SK-N-SH (cell line): ENCODE data around the gene HGS. TPM values are rescaled to one million over a fixed set of nuclear protein-coding genes. Genes with fewer than 3 reads are reported as not detected.
A peak's percentile ranks its signal among the peaks of the same experiment; 100 is the strongest.

Experiments used
- CTCF ChIA-PET: fragments of 300-600, 350-600 bp; formaldehyde crosslinking; extraction: SDS; loops from one replicate; lab custom pipeline; 2021; lab: Yijun Ruan, JAX
- POLR2A ChIA-PET: fragments of 350-600 bp; sonication (Branson Sonifier 250); formaldehyde crosslinking; extraction: SDS; loops from one replicate; lab custom pipeline; 2020; ENCODE audit warnings: antibody characterized with exemption, inconsistent platforms; lab: Yijun Ruan, JAX
- DNase-seq: peaks from one replicate; pipeline ENCODE4 v3.0.0; 2012
- H2AFZ ChIP-seq: fragments of 200-600 bp; sonication (generic); 2 replicates; pipeline ENCODE4 v1.8.1; 2016; ENCODE audit warnings: antibody characterized with exemption, mild to moderate bottlenecking, low read depth
- H3F3A ChIP-seq: fragments of 200-600 bp; sonication (generic); replicated peaks from 2 replicates; pipeline ENCODE3; 2016; ENCODE audit warnings: antibody characterized with exemption, mild to moderate bottlenecking; ENCODE audit not compliant: insufficient read depth
- H3K27ac ChIP-seq, 2 experiments: fragments of 200-500 bp in 1 of 2; fragments of 200-600 bp in 1 of 2; sonication (Bioruptor generic) in 1 of 2; sonication (generic), shearing (Covaris generic) in 1 of 2; 2 replicates each; pipeline versions ENCODE4 v1.5.1 to v1.6.1; 2014 to 2016; ENCODE audit warnings: low read depth in 2 of 2, inconsistent platforms in 1 of 2, low read length in 1 of 2, mild to moderate bottlenecking in 1 of 2, mixed read lengths in 1 of 2
- H3K27me3 ChIP-seq: fragments of 200-600 bp; sonication (generic), shearing (Covaris generic); 2 replicates; pipeline ENCODE4 v1.6.1; 2016; ENCODE audit warnings: mixed run types; ENCODE audit not compliant: insufficient read depth
- H3K36me3 ChIP-seq, 2 experiments: fragments of 200-500 bp in 1 of 2; fragments of 200-600 bp in 1 of 2; sonication (Bioruptor generic) in 1 of 2; sonication (generic) in 1 of 2; replicated peaks in 1 of 2; 2 replicates each; pipeline versions ENCODE3 to v1.5.1; 2014 to 2016; ENCODE audit warnings: low read length in 1 of 2, mild to moderate bottlenecking in 1 of 2; ENCODE audit not compliant: insufficient read depth in 2 of 2, control insufficient read depth in 1 of 2
- H3K4me1 ChIP-seq, 2 experiments: fragments of 200-500 bp in 1 of 2; fragments of 200-600 bp in 1 of 2; sonication (Bioruptor generic) in 1 of 2; sonication (generic), shearing (Covaris generic) in 1 of 2; 2 replicates each; pipeline versions ENCODE4 v1.5.1 to v1.6.1; 2014 to 2016; ENCODE audit warnings: low read depth in 1 of 2, low read length in 1 of 2, mixed run types in 1 of 2; ENCODE audit not compliant: insufficient read depth in 2 of 2, control insufficient read depth in 1 of 2
- H3K4me2 ChIP-seq: fragments of 200-600 bp; sonication (generic), shearing (Covaris generic); 2 replicates; pipeline ENCODE4 v1.6.1; 2017; ENCODE audit warnings: mixed run types
- H3K4me3 ChIP-seq, 2 experiments: fragments of 200-500 bp in 1 of 2; fragments of 200-600 bp in 1 of 2; sonication (Bioruptor generic) in 1 of 2; sonication (generic), shearing (Covaris generic) in 1 of 2; 2 replicates each; pipeline versions ENCODE4 v1.5.1 to v1.8.1; 2014 to 2016; ENCODE audit warnings: low read depth in 2 of 2, inconsistent platforms in 1 of 2, low read length in 1 of 2, mild to moderate bottlenecking in 1 of 2, mixed read lengths in 1 of 2, moderate library complexity in 1 of 2
- H3K79me2 ChIP-seq: fragments of 200-600 bp; sonication (generic); 2 replicates; pipeline ENCODE4 v1.8.1; 2017; ENCODE audit warnings: mild to moderate bottlenecking; ENCODE audit not compliant: insufficient read depth
- H3K9ac ChIP-seq: fragments of 200-600 bp; sonication (generic); 2 replicates; pipeline ENCODE4 v1.6.1; 2017; ENCODE audit warnings: mixed run types
- H3K9me2 ChIP-seq: fragments of 200-600 bp; sonication (generic); 2 replicates; pipeline ENCODE4 v1.6.1; 2017; ENCODE audit warnings: mixed run types
- H3K9me3 ChIP-seq: fragments of 200-600 bp; sonication (generic); 2 replicates; pipeline ENCODE4 v1.6.1; 2017; ENCODE audit warnings: mixed run types, mild to moderate bottlenecking, moderate library complexity
- H4K20me1 ChIP-seq: fragments of 200-600 bp; sonication (generic); 2 replicates; pipeline ENCODE4 v1.6.1; 2017; ENCODE audit warnings: mild to moderate bottlenecking, mixed run types; ENCODE audit not compliant: insufficient read depth
- CHD2 ChIP-seq: fragments of 150-350 bp; IDR thresholded peaks from 2 replicates; pipeline ENCODE4 v1.6.1; 2018; ENCODE audit warnings: low read length; ENCODE audit not compliant: partially characterized antibody
- EZH2phosphoT487 ChIP-seq: fragments of 200-600 bp; sonication (generic); IDR thresholded peaks from 2 replicates; pipeline ENCODE4 v1.6.1; 2017; ENCODE audit warnings: low read depth, mixed run types, mild to moderate bottlenecking, antibody characterized with exemption, moderate library complexity, borderline replicate concordance
- FOSL2 ChIP-seq: IDR thresholded peaks from 2 replicates; pipeline ENCODE4 v1.4.0; 2012; ENCODE audit warnings: low read depth, mild to moderate bottlenecking, moderate library complexity, borderline replicate concordance
- FOXJ3 ChIP-seq: sonication (generic); formaldehyde crosslinking; IDR thresholded peaks from 2 replicates; pipeline ENCODE4 v1.5.1; 2020; ENCODE audit warnings: mild to moderate bottlenecking, missing genetic modification reagents
- GABPA ChIP-seq: IDR thresholded peaks from 2 replicates; pipeline ENCODE4 v1.4.0; 2012; ENCODE audit warnings: low read depth, mild to moderate bottlenecking
- GATA2 ChIP-seq: sonication (generic); formaldehyde crosslinking; IDR thresholded peaks from 2 replicates; pipeline ENCODE4 v1.5.0; 2020; ENCODE audit warnings: mild to moderate bottlenecking, missing genetic modification reagents
- JUND ChIP-seq: IDR thresholded peaks from 2 replicates; pipeline ENCODE4 v1.4.0; 2012
- MEF2A ChIP-seq: IDR thresholded peaks from 2 replicates; pipeline ENCODE4 v1.4.0; 2012; ENCODE audit warnings: low read depth, borderline replicate concordance
- NFIC ChIP-seq: IDR thresholded peaks from 2 replicates; pipeline ENCODE4 v1.4.0; 2012; ENCODE audit warnings: borderline replicate concordance
- NRF1 ChIP-seq: IDR thresholded peaks from 2 replicates; pipeline ENCODE4 v1.6.1; 2012; ENCODE audit warnings: low read depth, mild to moderate bottlenecking, low read length
- PBX3 ChIP-seq: IDR thresholded peaks from 2 replicates; pipeline ENCODE4; 2012
- RAD21 ChIP-seq: IDR thresholded peaks from 2 replicates; pipeline ENCODE4 v1.6.1; 2012; ENCODE audit warnings: mild to moderate bottlenecking, low read length
- RCOR1 ChIP-seq: fragments of 150-350 bp; IDR thresholded peaks from 2 replicates; pipeline ENCODE4 v1.6.1; 2017; ENCODE audit warnings: antibody characterized with exemption, low read length
- RFX5 ChIP-seq: IDR thresholded peaks from 2 replicates; pipeline ENCODE4 v1.6.1; 2012; ENCODE audit warnings: mild to moderate bottlenecking, improper control_type of control experiment, low read length
- RXRA ChIP-seq: IDR thresholded peaks from 2 replicates; pipeline ENCODE4 v1.4.0; 2012; ENCODE audit warnings: low read depth, mild to moderate bottlenecking, borderline replicate concordance
- SIN3A ChIP-seq: IDR thresholded peaks from 2 replicates; pipeline ENCODE4 v1.6.1; 2012; ENCODE audit warnings: low read depth, mild to moderate bottlenecking, low read length, moderate library complexity, borderline replicate concordance
- SMC3 ChIP-seq: IDR thresholded peaks from 2 replicates; pipeline ENCODE4 v1.6.1; 2012; ENCODE audit warnings: low read depth, low read length, improper control_type of control experiment
- TCF12 ChIP-seq: IDR thresholded peaks from 2 replicates; pipeline ENCODE4 v1.4.0; 2012
- USF1 ChIP-seq: IDR thresholded peaks from 2 replicates; pipeline ENCODE4 v1.4.0; 2012; ENCODE audit warnings: low read depth, borderline replicate concordance
- USF2 ChIP-seq: fragments of 150-350 bp; IDR thresholded peaks from 2 replicates; pipeline ENCODE4 v1.6.1; 2017; ENCODE audit warnings: antibody characterized with exemption, low read length, low read depth, borderline replicate concordance
- WGBS: methylation state at CpG from one replicate; pipeline ENCODE4 v1.1.6; 2017; ENCODE audit warnings: low lambda C conversion rate; 5-methylcytosine and 5-hydroxymethylcytosine counted together
- polyA plus RNA-seq, 3 experiments: library from polyadenylated mRNA; depleted of rRNA; stranded (reverse); fragments of >200 nt; gene quantifications; 2 replicates each; pipeline ENCODE4 v1.2.3, GENCODE V29; 2012
- TF ChIP-seq, protein P1 (sequence below): IDR thresholded peaks from 2 replicates; pipeline ENCODE4 v1.4.0; 2012; ENCODE audit warnings: low read depth
- TF ChIP-seq, protein P2 (sequence below): fragments of 200-600 bp; sonication (generic); IDR thresholded peaks from 2 replicates; pipeline ENCODE4 v1.6.1; 2017; ENCODE audit warnings: antibody characterized with exemption, mild to moderate bottlenecking, moderate library complexity
- TF ChIP-seq, protein P3 (sequence below): IDR thresholded peaks from 2 replicates; pipeline ENCODE4 v1.4.0; 2012; ENCODE audit warnings: low read depth, borderline replicate concordance
- TF ChIP-seq, protein P4 (sequence below): IDR thresholded peaks from 2 replicates; pipeline ENCODE4 v1.6.1; 2012; ENCODE audit warnings: mild to moderate bottlenecking, low read depth, low read length, moderate library complexity

Gene HGS
- polyA plus RNA-seq, 1 of the 3 experiments (the other 2 are of a cell fraction): 192 TPM

DNA sequence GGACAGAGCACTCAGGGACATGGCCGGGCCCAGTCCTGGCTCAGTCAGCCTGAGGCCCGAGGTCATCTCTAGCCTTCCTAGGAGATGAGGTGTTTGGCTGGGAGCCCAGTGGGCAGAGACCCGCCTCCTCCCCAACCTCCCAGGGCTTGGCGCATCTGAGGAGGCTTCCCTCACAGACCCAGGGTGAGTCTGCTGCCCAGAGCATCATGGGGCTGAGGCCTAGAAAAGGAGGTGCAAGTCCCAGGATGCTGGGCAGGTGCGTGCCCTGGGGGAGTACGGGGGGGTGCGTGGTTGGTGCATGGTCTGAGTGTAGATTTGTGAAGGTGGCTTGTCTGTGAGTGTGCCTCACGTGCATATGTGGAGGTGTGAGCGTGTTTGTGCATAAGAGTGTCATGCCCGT, 32.1 kb upstream of the HGS start:
- no peaks in the 10 kb centered on the region for H4K20me1 ChIP-seq
- no peak for TF ChIP-seq USF2
- no peak for TF ChIP-seq RXRA
- no peak for TF ChIP-seq GATA2 (CRISPR knock-in tag)
- no peak for TF ChIP-seq SMC3
- TF ChIP-seq TCF12: peak; percentile 59; the same call in 1 of the 2 replicates
- TF ChIP-seq, protein P1, sequence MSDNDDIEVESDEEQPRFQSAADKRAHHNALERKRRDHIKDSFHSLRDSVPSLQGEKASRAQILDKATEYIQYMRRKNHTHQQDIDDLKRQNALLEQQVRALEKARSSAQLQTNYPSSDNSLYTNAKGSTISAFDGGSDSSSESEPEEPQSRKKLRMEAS: peak; percentile 76
- TF ChIP-seq FOSL2: peak; percentile 60; the same call in 1 of the 2 replicates
- no peak for TF ChIP-seq EZH2phosphoT487
- no peak for TF ChIP-seq PBX3
- TF ChIP-seq RCOR1: no peak
- no peak for TF ChIP-seq RFX5
- no peak for TF ChIP-seq CHD2
- TF ChIP-seq NRF1: no peak
- TF ChIP-seq RAD21: no peak; the same call in 1 of the 2 replicates
- TF ChIP-seq, protein P2, sequence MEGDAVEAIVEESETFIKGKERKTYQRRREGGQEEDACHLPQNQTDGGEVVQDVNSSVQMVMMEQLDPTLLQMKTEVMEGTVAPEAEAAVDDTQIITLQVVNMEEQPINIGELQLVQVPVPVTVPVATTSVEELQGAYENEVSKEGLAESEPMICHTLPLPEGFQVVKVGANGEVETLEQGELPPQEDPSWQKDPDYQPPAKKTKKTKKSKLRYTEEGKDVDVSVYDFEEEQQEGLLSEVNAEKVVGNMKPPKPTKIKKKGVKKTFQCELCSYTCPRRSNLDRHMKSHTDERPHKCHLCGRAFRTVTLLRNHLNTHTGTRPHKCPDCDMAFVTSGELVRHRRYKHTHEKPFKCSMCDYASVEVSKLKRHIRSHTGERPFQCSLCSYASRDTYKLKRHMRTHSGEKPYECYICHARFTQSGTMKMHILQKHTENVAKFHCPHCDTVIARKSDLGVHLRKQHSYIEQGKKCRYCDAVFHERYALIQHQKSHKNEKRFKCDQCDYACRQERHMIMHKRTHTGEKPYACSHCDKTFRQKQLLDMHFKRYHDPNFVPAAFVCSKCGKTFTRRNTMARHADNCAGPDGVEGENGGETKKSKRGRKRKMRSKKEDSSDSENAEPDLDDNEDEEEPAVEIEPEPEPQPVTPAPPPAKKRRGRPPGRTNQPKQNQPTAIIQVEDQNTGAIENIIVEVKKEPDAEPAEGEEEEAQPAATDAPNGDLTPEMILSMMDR: no peak
- TF ChIP-seq JUND: no peak; the same call in 1 of the 2 replicates
- TF ChIP-seq GABPA: no peak
- TF ChIP-seq SIN3A: peak; percentile 26; the same call in 1 of the 2 replicates
- TF ChIP-seq FOXJ3: no peak
- TF ChIP-seq MEF2A: no peak
- no peak for TF ChIP-seq USF1
- TF ChIP-seq NFIC: peak; percentile 97
- TF ChIP-seq, protein P3, sequence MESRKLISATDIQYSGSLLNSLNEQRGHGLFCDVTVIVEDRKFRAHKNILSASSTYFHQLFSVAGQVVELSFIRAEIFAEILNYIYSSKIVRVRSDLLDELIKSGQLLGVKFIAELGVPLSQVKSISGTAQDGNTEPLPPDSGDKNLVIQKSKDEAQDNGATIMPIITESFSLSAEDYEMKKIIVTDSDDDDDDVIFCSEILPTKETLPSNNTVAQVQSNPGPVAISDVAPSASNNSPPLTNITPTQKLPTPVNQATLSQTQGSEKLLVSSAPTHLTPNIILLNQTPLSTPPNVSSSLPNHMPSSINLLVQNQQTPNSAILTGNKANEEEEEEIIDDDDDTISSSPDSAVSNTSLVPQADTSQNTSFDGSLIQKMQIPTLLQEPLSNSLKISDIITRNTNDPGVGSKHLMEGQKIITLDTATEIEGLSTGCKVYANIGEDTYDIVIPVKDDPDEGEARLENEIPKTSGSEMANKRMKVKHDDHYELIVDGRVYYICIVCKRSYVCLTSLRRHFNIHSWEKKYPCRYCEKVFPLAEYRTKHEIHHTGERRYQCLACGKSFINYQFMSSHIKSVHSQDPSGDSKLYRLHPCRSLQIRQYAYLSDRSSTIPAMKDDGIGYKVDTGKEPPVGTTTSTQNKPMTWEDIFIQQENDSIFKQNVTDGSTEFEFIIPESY: no peak
- TF ChIP-seq, protein P4, sequence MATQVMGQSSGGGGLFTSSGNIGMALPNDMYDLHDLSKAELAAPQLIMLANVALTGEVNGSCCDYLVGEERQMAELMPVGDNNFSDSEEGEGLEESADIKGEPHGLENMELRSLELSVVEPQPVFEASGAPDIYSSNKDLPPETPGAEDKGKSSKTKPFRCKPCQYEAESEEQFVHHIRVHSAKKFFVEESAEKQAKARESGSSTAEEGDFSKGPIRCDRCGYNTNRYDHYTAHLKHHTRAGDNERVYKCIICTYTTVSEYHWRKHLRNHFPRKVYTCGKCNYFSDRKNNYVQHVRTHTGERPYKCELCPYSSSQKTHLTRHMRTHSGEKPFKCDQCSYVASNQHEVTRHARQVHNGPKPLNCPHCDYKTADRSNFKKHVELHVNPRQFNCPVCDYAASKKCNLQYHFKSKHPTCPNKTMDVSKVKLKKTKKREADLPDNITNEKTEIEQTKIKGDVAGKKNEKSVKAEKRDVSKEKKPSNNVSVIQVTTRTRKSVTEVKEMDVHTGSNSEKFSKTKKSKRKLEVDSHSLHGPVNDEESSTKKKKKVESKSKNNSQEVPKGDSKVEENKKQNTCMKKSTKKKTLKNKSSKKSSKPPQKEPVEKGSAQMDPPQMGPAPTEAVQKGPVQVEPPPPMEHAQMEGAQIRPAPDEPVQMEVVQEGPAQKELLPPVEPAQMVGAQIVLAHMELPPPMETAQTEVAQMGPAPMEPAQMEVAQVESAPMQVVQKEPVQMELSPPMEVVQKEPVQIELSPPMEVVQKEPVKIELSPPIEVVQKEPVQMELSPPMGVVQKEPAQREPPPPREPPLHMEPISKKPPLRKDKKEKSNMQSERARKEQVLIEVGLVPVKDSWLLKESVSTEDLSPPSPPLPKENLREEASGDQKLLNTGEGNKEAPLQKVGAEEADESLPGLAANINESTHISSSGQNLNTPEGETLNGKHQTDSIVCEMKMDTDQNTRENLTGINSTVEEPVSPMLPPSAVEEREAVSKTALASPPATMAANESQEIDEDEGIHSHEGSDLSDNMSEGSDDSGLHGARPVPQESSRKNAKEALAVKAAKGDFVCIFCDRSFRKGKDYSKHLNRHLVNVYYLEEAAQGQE: 0 out of 2 replicates have a peak, but pooled peaks have one; percentile 36

More for the DNA sequence above, 32.1 kb upstream of the HGS start:
- H3K27me3 ChIP-seq: no peaks in the 10 kb centered on the region; the same call in 1 of the 2 replicates
- H3K9ac ChIP-seq: peak overlapping the region; percentile 61
- CTCF ChIA-PET: no interaction called here
- H3F3A ChIP-seq: peaks cover 3% of the 10 kb centered on the region
- H3K27ac ChIP-seq: peak overlapping the region in 1 of 2 experiments; percentile 46; a peak in 2 of 4 replicates
- H3K36me3 ChIP-seq: no peaks in the 10 kb centered on the region
- peak; percentile 89 for DNase-seq
- H3K9me3 ChIP-seq: peaks cover 3% of the 10 kb centered on the region; the same call in 1 of the 2 replicates
- no peaks in the 10 kb centered on the region for H3K79me2 ChIP-seq
- H3K4me1 ChIP-seq: peaks cover 6 to 7% of the 10 kb centered on the region in 2 experiments; a peak in 2 of 4 replicates
- H2AFZ ChIP-seq: peak overlapping the region; percentile 85; the same call in 1 of the 2 replicates
- no peak overlapping the region for H3K4me3 ChIP-seq
- no peaks in the 10 kb centered on the region for H3K9me2 ChIP-seq
- 48% methylated on average over 10 of the region's 10 CpGs for WGBS
- POLR2A ChIA-PET: no interaction called here
- H3K4me2 ChIP-seq: peak overlapping the region; percentile 76
